GM12873 (cell line): ENCODE measurements around the gene CDC42EP5.

ENCODE experiments used
- TF ChIP-seq, protein P1 (sequence below): IDR thresholded peaks from 2 replicates; pipeline ENCODE4 v1.5.1; 2012; ENCODE audit warnings: low read depth, mild to moderate bottlenecking, moderate library complexity, low read length, control low read depth; ENCODE audit not compliant: insufficient read depth; ENCODE audit errors: missing control alignments

CDC42EP5 gene

DNA sequence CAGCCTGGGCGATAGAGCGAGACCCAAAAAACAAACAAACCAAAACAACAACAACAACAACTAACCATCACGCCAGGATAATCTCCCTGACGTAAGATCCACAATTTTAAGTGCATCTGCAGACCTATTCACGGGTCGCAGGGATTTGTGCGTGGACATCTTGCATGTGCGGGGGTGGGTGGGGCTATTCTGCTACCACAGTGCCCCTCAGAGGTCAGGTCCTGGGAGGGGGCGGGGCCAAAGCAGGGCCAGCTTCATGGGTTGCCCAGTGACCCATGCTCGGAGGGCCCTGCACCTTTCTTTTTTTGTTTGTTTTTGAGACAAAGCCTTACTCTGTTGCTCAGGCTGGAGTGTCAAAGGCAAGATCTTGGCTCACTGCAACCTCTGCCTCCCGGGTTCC, 2.6 kb upstream of the CDC42EP5 start:
- TF ChIP-seq, protein P1, sequence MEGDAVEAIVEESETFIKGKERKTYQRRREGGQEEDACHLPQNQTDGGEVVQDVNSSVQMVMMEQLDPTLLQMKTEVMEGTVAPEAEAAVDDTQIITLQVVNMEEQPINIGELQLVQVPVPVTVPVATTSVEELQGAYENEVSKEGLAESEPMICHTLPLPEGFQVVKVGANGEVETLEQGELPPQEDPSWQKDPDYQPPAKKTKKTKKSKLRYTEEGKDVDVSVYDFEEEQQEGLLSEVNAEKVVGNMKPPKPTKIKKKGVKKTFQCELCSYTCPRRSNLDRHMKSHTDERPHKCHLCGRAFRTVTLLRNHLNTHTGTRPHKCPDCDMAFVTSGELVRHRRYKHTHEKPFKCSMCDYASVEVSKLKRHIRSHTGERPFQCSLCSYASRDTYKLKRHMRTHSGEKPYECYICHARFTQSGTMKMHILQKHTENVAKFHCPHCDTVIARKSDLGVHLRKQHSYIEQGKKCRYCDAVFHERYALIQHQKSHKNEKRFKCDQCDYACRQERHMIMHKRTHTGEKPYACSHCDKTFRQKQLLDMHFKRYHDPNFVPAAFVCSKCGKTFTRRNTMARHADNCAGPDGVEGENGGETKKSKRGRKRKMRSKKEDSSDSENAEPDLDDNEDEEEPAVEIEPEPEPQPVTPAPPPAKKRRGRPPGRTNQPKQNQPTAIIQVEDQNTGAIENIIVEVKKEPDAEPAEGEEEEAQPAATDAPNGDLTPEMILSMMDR = no peak

DNA sequence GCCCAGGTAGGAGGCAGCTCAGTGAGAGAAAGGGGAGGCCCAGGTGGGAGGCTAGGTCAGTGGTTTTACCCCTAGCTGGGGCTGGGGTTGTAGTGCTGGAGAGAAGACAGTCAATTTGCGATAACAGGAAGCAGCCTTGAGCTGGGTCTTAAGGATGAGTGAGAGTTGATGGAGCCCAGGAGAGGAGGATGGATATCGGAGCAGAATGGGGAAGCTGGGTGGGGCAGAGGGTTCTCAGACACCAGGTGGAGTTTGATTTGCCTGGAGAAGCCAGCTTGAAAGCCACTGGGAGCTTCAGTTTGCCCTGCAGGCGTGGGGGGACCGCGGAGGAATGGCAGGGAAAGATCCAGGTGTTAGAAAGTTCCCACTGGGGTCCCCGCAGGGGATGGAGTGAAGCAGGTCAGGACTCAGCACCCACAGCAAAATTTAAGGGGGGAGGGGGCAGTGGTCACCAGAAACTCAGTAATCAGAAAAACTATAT, 836 bp upstream of the CDC42EP5 start:
- TF ChIP-seq, protein P1 = no peak

DNA sequence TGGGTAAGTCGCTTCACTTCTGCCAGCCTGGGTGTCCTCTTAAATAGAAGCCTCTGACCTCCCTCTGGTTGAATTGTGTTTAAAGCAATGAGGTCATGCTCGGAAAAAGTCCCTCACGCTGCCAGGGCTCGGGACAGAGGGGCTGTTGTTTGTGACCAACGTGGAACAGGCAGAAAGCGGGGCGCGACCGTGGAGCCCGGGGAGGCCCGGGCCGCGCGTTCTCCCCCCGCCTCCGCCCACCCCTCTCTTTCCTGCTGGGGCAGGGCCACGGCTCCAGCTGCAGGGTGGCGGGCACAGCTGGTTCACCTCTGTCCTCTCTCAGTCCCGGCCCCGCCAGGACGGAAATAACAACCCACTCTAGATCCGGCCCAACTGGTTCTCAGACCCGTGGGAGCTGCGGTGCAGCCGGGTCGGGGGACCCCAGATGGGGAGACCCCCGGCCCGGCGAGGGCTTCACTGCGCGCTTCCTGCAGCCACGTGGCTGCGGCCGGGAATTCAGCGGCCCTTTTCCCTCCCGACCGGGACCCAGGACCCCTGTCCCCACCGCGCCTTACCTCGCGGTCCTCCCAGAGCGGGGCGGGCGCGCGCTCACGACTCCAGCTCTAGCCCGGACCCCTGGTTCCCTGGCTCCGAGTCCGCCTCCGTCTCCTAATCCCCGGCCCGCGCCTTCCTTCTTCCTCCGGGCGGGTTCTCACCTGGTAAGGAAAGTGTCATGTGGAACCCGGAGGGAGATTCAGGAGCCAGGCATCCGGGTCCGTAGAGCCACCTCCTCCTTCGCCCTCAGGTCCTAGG, 1.9 kb downstream of the CDC42EP5 start:
- TF ChIP-seq, protein P1 = no peak

DNA sequence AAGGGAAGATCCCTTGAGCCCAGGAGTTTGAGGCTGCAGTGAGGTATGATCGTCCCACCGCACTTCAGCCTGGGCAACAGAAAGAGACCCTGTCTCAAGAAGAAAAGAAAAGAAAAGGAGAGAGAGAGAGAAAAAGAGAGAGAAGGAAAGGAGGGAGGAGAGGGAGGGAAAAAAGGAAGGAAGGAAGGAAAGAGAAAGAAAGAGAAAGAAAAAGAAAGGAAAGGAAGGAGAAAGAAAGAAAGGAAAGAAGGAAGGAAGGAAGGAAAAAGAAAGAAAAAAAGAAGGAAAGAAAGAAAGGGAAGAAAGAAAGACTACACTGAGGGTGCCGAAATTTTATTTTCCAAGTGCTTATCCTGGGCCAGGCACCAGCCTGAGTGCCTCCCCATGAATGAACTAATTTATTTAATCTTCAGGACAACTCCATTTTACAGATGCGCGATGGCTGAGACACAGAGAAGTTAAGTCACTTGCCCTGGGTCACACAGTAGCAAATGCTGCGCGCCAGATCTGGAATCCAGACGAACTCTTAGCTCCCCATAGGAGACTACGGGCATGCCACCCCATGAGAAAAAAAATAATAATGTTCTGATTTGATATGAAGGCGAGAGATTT, 2.7 kb downstream of the CDC42EP5 start:
- TF ChIP-seq, protein P1 = no peak

DNA sequence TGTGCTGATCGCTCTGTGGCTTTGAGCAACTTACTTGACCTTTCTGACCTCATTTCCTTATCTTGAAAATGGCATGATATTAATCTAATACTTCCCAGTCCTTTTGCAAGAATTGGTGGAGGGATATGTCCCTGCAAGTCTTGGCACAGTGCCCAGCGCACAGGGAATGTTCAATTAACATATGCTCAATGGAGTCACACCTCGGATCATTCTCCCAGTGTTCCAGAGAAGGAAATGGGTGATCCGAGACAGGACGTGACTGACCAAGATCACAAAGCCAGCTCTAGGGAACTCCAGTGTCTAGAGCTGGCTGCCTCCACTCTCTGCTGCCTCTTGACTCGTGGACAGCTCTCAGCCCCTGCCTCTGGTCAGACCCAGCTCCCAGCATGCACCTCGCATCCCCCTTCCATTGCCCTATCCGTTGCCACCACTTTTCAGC, 3.6 kb downstream of the CDC42EP5 start:
- TF ChIP-seq, protein P1 = no peak

DNA sequence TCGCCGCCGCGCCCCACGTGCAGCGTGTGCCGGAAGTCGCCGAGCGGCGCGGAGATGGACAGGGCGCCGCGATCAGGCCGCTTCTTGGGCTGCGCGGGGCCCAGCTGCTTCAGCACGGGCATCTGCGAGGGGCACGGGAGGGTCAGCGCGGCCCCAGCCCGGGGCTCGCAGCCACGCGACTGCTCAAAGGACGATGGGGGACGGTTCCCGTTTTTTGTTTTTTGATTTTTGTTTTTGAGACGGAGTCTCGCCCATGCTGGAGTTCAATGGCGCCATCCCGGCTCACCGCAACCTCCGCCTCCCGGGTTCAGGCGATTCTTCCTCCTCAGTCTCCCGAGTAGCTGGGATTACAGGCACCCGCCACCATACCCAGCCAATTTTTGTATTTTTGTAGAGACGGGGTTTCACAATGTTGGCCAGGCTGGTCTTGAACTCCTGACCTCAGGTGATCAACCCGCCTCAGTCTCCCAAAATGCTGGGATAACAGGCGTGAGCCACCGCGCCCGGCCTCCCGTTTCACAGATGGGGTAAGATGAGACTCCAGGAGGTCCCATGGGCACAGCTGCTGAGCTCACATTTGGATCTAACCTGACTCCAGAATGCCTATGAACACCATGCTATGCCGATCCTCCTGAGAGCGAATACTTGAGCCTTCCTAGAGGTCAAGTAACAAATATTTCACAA, 7.5 kb downstream of the CDC42EP5 start:
- TF ChIP-seq, protein P1 = no peak
